SHP77 (cell line): ENCODE measurements around the gene CRYL1.
"Not testable (repeated sequence)": the region's sequence is repeated elsewhere in the genome, so short reads cannot be mapped to it uniquely, and the experiment has no call there.

Experiments
- DNase-seq, 2 experiments: peaks; one replicate each; lab custom pipeline; 2025; lab: John Stamatoyannopoulos, UW

Gene CRYL1

GRCh38 chr13:20451397-20451796, 74.3 kb downstream of the CRYL1 start:
- DNase-seq: no peak

DNA sequence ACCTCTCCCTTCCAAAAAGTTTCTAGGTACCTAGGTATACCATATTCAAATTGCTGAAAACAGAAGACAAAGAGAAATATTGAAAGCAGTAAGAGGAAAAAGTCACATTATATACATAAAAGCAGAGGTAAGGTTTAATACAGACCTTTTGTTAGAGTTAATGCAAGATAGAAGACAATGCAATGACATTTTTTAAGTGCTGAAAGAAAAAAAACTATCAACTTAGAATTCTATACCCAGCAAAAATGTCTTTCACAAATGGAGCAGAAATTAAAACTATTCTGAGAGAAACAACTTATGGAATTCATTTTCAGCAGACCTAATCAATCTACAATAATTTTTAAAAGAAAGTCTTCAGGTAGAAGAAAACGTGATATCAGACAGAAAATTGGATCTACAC, 77.2 kb downstream of the CRYL1 start:
- DNase-seq: no peak

GRCh38 chr13:20446900-20447299, 78.8 kb downstream of the CRYL1 start:
- DNase-seq: no peak

DNA sequence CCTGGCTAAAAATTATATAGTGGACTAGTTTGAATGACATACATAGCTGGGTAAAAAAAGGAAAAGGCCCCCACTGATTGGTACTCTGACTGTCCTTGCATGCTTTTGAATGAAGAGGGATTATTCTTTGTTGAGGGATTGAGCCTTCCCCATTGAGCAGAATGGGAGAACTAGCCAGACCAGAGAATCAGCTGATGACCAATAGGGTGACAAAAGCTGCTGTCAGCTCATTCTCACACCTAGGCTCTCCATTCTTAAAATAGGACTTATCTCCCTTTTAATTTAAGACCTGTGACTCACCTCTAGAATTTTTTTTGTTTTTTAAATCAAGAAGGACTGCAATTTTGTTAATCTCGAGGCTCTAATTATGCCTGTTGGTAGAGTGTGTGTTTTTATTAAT, 79.3 kb downstream of the CRYL1 start:
- DNase-seq: no peak

GRCh38 chr13:20442798-20443381, 82.8 kb downstream of the CRYL1 start:
- DNase-seq: no peak

DNA sequence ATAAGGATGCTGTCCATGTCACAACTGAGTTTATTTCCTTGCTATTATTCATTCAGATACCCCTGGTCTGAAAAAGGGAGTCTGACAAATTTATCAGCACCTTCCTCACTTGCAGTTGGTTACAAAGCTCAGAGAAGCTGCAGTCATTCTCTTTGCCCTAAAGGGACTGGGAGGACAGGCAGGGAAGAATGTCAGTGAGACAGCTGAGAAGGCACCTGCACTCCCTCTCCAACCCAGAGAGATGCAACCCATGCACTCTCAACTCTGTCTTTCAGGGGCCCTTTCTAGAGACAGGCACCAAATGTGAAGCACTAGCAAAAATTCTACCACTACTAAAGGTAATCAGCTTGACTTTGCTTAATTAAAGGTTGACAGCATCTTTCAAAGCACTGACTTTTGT, 83.3 kb downstream of the CRYL1 start:
- DNase-seq: no peak

- no peak for DNase-seq
Measured at GRCh38 chr13:20441879-20442278, 83.8 kb downstream of the CRYL1 start.

DNA sequence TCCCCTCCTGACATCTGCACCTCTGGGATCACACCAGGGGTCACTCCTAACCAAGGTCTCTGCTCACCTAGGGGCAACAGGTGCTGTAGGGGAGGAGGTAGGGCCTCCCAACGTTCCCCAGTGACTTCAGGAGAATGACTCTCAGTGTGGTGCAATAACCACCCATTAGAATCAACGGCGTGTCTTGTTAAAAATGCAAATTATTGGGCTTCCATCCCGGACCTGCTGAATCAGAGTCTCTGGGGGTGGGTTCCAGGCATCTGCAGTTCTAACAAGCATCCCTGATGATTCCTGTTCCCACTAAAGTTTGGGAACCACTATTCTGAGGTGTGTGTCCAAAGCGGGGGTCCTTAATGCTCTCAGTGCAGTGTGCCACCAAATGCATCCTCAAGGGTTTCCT, 84.6 kb downstream of the CRYL1 start:
- no peak for DNase-seq

- DNase-seq: no peak
Measured at GRCh38 chr13:20439261-20439660, 86.4 kb downstream of the CRYL1 start.

DNA sequence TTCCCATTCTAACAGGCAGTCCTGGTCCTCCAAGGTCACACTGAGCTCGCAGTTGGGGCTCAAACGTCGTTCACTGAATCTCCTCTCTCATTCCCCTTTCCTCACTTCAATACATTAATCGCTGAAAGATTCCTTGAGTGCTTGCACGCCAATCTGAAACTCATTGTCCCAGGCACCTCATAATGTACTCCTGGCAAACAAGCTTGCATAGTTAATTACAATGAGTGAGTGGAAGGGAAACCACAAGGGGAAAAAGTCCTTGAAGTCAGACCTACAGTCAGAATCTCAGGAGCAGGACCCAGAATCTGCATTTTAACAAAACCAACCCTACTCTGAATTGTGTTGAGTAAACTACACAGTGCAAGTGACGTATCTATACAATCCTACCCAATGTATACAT, 86.9 kb downstream of the CRYL1 start:
- no peak for DNase-seq

DNA sequence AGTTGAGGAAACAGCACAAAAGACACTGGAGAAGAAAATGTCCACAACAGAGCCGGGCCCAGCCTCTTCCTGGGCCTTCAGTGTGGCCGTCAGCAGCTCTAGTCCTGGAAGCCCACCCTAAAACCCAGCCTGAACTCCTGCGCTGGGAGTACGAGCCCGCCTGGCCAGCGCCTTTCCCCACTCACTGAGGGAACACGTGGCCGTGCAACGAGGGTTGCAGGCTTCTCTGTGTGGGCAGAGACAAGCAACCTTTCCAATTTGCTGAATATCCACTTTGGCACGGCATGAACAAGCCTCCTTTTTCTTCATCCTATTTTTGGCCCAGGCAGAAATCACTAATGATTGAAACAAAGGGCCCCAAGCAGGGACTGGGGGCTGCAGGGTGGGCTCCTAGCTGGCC, 89.2 kb downstream of the CRYL1 start:
- no peak for DNase-seq

DNA sequence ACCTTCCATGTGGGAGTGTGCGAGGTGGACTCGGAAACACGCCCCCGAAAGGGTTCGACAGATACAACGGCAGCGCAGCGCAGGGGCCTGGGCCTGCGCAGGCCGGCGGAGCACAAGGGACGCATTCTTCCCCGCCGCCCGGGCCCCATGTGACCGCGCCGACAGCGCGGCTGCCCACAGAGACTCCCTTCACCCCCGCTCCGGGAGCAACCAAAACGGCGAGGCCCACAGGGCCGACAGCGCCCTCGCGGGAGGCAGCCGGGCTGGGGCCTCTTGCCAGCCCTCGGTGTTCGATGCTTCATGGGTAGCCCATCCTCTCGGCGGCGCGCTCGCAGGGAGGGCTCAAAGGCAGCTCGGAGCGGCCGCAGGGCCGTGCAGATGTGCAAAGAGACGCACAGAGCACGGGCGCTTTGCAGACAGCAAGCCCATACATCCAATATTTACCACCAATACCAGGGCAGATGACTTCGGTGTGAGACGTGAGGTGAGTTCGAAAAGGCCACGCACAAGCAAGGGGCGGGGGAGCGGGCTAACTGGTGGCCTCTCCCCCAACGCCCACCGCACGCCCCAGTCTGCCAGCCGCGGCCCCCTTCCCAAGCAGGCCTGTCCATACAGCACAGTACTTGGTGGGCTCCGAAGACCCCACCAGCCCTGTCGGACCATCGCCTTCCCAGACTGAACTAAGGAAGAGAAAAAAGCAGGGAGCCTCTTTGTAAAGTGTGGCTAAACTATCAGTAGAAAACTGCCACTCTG, 89.9 kb downstream of the CRYL1 start:
- no peak for DNase-seq

- not testable (repeated sequence) for DNase-seq
Measured at GRCh38 chr13:20434210-20434609, 91.4 kb downstream of the CRYL1 start.

- no peak for DNase-seq
Measured at GRCh38 chr13:20431687-20432384, 93.8 kb downstream of the CRYL1 start.

DNA sequence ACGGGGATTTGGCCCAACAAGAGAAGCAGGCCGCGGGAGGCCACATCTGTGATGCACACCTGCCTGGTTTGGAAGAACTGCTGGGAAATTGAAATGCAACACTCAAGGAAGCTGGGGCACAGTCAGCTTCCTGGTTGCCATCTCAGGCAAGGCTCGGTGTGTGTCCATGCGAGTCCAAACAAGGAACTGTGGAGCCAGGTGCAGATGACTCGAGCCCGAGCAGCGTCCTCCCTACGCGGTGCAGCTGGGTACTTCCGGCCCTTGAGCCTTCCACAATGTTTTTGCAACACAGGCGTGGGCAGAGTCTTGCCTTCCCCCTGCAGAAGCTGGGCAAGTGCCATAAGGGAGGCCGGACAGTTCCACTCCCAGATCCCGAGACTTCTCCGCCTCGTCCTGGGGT, 94.6 kb downstream of the CRYL1 start:
- peak in 1 of 2 experiments; percentile 11 for DNase-seq

GRCh38 chr13:20430296-20430695, 95.4 kb downstream of the CRYL1 start:
- no peak for DNase-seq

DNA sequence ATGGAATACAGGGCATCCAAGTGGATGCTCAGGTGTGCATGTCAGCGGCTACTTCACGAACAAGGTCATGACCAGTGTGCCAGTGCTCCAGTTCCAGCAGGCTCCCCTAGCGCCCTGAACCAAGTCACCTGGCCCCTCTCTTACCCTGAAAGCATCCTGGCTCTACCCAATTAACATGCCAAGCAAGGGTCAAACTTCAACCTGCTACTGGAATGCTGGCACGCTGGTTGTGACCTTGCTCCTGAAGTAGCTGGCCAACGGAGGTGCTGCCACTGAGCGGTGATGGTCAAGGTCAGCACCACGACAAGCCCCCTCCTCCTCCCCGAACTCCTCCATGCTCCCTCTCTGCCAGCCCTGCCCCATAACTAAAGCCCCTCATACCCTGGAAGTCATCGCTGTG, 96.0 kb downstream of the CRYL1 start:
- DNase-seq: no peak

- DNase-seq: no peak
Measured at GRCh38 chr13:20428666-20429644, 96.7 kb downstream of the CRYL1 start.

DNA sequence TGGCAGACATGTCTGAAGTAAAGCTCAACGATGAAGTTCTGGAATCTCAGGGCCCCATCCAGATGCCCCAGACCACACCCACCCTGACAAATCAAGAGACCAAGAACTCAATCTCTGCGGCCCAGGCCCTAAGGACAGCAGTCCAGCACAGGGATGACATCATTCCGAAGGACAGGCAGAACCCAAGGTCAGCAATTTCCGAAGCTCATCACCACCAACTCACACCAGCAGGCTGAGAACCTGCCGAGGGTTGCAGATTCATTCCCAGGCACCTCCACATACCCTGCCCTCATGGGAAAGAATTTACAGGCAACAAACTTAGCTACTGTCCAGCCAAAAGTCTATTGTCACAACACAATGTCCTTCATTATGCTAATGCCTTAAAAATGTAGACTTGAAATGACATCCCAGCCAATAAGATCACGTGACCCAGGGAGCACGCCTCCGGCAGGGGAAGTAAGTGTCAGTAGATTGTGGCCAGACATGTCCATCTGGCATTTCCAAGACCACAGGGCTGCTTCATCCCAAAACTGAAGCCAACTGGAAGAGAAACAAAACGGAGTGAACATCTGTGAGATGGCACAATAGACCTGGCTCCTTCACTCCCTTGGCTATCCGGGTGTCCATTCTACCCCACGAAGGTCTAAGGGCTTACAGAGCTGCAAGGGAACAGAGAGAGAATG, 98.8 kb downstream of the CRYL1 start:
- no peak for DNase-seq

DNA sequence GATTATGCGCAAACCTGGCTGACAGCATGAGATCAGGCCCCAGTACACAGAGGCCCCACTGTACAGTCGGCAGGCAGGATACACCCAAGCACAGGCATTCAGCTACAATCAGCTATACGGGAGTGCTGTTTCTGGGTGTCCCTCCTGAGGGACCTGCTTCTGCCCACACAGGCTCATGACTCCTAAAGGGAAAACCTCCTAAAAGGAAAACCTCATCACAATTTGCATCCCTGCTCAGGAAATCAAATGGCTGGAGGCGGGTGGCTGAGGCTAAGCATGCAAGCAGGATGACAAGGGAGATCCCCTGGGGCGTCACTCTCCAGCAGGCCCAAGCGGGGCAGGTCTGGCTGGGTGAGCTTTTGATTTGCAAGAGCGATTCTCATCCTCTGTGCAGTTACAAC, 99.8 kb downstream of the CRYL1 start:
- no peak for DNase-seq

DNA sequence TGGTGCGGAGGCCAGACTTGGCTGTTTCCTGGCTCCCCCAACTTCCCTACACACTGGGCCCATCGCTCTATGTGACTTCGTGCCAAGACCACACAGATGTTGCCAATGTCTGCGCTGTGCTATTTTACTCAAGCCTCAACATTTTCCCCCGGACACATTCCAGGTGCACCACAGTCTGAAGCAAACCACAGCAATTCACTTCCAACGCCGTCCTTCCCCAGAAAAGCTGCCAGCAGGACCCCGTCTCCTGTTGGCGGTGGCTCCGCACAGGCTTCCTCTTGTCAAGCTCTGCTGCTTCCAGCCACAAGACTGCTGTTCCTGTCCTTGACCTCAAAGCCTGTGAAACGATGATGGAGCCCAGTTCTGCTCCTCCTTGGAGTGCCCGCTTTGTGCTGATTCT, 100.7 kb downstream of the CRYL1 start:
- no peak for DNase-seq

DNA sequence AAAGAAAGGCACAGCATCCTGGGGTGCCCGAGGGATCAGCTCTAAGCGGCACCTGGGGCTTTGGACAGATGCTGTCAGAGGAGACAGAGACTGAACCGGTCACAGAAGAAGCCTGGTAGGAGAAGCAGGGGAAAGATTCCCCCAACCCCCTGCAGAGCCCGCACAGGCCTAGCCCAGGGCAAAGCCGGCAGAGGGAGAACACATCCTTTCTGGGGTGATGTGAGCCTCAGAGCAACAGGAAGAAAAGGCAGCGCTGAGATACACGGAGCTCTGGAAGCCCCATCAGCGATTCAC, 101.2 kb downstream of the CRYL1 start:
- DNase-seq: no peak
